Measurements from ENCODE around the gene PTPRG.
"Not testable (repeated sequence)": the region's sequence is repeated elsewhere in the genome, so short reads cannot be mapped to it uniquely, and the experiment has no call there.

The PTPRG gene

GRCh38 chr3:61733876-61734275 is 172.5 kb downstream of the PTPRG start:
- Mint-ChIP-seq H3K27me3 (no peaks in the 10 kb centered on the region), H3K9me3 (peaks cover 3% of the 10 kb centered on the region), H3K36me3 (no peaks in the 10 kb centered on the region), H3K27ac (no peak overlapping the region), H3K4me1 (no peaks in the 10 kb centered on the region), H3K4me3 (no peak overlapping the region)
- ATAC-seq: no peak

- ATAC-seq: no peak
- no peaks in the 10 kb centered on the region for H3K27me3 Mint-ChIP-seq
- H3K4me3 Mint-ChIP-seq: no peak overlapping the region
- H3K4me1 Mint-ChIP-seq: no peaks in the 10 kb centered on the region
- peaks cover 3% of the 10 kb centered on the region for H3K9me3 Mint-ChIP-seq
- no peak overlapping the region for H3K27ac Mint-ChIP-seq
- H3K36me3 Mint-ChIP-seq: no peaks in the 10 kb centered on the region
These were observed 173.6 kb downstream of the PTPRG start for GRCh38 chr3:61734749-61735686.

GRCh38 chr3:61736506-61736905 is 175.1 kb downstream of the PTPRG start:
- Mint-ChIP-seq H3K4me1 (no peaks in the 10 kb centered on the region), H3K4me3 (no peak overlapping the region), H3K9me3 (peaks cover 3% of the 10 kb centered on the region), H3K36me3 (no peaks in the 10 kb centered on the region), H3K27ac (no peak overlapping the region), H3K27me3 (no peaks in the 10 kb centered on the region)
- ATAC-seq: no peak

- Mint-ChIP-seq H3K27ac (no peak overlapping the region), H3K4me1 (no peaks in the 10 kb centered on the region), H3K27me3 (no peaks in the 10 kb centered on the region), H3K36me3 (no peaks in the 10 kb centered on the region), H3K9me3 (peaks cover 3% of the 10 kb centered on the region), H3K4me3 (no peak overlapping the region)
- ATAC-seq: no peak
These were observed 178.3 kb downstream of the PTPRG start for GRCh38 chr3:61739640-61740039.

GRCh38 chr3:61740494-61740893 is 179.1 kb downstream of the PTPRG start:
- peaks cover 3% of the 10 kb centered on the region for H3K9me3 Mint-ChIP-seq
- no peak for ATAC-seq
- H3K4me3 Mint-ChIP-seq: no peak overlapping the region
- H3K27ac Mint-ChIP-seq: no peak overlapping the region
- H3K27me3 Mint-ChIP-seq: no peaks in the 10 kb centered on the region
- H3K36me3 Mint-ChIP-seq: no peaks in the 10 kb centered on the region
- H3K4me1 Mint-ChIP-seq: no peaks in the 10 kb centered on the region

GRCh38 chr3:61741551-61741950 is 180.2 kb downstream of the PTPRG start:
- H3K9me3 Mint-ChIP-seq: peaks cover 3% of the 10 kb centered on the region
- no peak overlapping the region for H3K27ac Mint-ChIP-seq
- no peaks in the 10 kb centered on the region for H3K36me3 Mint-ChIP-seq
- no peaks in the 10 kb centered on the region for H3K27me3 Mint-ChIP-seq
- no peak for ATAC-seq
- H3K4me3 Mint-ChIP-seq: no peak overlapping the region
- H3K4me1 Mint-ChIP-seq: no peaks in the 10 kb centered on the region

GRCh38 chr3:61742006-61742405 is 180.6 kb downstream of the PTPRG start:
- no peak overlapping the region for H3K4me3 Mint-ChIP-seq
- peaks cover 1% of the 10 kb centered on the region for H3K9me3 Mint-ChIP-seq
- H3K27ac Mint-ChIP-seq: no peak overlapping the region
- no peaks in the 10 kb centered on the region for H3K4me1 Mint-ChIP-seq
- no peaks in the 10 kb centered on the region for H3K27me3 Mint-ChIP-seq
- no peaks in the 10 kb centered on the region for H3K36me3 Mint-ChIP-seq
- no peak for ATAC-seq

GRCh38 chr3:61743067-61743466 is 181.7 kb downstream of the PTPRG start:
- no peak for ATAC-seq
- Mint-ChIP-seq H3K4me3 (no peak overlapping the region), H3K4me1 (no peaks in the 10 kb centered on the region), H3K27me3 (no peaks in the 10 kb centered on the region), H3K9me3 (no peaks in the 10 kb centered on the region), H3K27ac (no peak overlapping the region), H3K36me3 (no peaks in the 10 kb centered on the region)

GRCh38 chr3:61743686-61744242 is 182.4 kb downstream of the PTPRG start:
- Mint-ChIP-seq H3K27ac (no peak overlapping the region), H3K9me3 (no peaks in the 10 kb centered on the region), H3K27me3 (no peaks in the 10 kb centered on the region), H3K4me3 (no peak overlapping the region), H3K36me3 (no peaks in the 10 kb centered on the region), H3K4me1 (no peaks in the 10 kb centered on the region)
- no peak for ATAC-seq

GRCh38 chr3:61748288-61748687 is 186.9 kb downstream of the PTPRG start:
- H3K27ac Mint-ChIP-seq: no peak overlapping the region
- no peaks in the 10 kb centered on the region for H3K27me3 Mint-ChIP-seq
- H3K4me3 Mint-ChIP-seq: no peak overlapping the region
- no peaks in the 10 kb centered on the region for H3K4me1 Mint-ChIP-seq
- no peaks in the 10 kb centered on the region for H3K9me3 Mint-ChIP-seq
- H3K36me3 Mint-ChIP-seq: no peaks in the 10 kb centered on the region
- ATAC-seq: no peak

- no peaks in the 10 kb centered on the region for H3K27me3 Mint-ChIP-seq
- no peaks in the 10 kb centered on the region for H3K4me1 Mint-ChIP-seq
- no peak for ATAC-seq
- no peak overlapping the region for H3K27ac Mint-ChIP-seq
- no peak overlapping the region for H3K4me3 Mint-ChIP-seq
- H3K36me3 Mint-ChIP-seq: no peaks in the 10 kb centered on the region
- H3K9me3 Mint-ChIP-seq: no peaks in the 10 kb centered on the region
These were observed 189.4 kb downstream of the PTPRG start for GRCh38 chr3:61750766-61751165.

- H3K4me1 Mint-ChIP-seq: no peaks in the 10 kb centered on the region
- peaks cover 3% of the 10 kb centered on the region for H3K9me3 Mint-ChIP-seq
- H3K4me3 Mint-ChIP-seq: no peak overlapping the region
- H3K36me3 Mint-ChIP-seq: no peaks in the 10 kb centered on the region
- no peak for ATAC-seq
- H3K27me3 Mint-ChIP-seq: no peaks in the 10 kb centered on the region
- no peak overlapping the region for H3K27ac Mint-ChIP-seq
These were observed 197.5 kb downstream of the PTPRG start for GRCh38 chr3:61758839-61759238.

- H3K27ac Mint-ChIP-seq, H3K4me1 Mint-ChIP-seq, H3K27me3 Mint-ChIP-seq, H3K4me3 Mint-ChIP-seq, H3K36me3 Mint-ChIP-seq, ATAC-seq, H3K9me3 Mint-ChIP-seq: not testable (repeated sequence)
These were observed 199.4 kb downstream of the PTPRG start for GRCh38 chr3:61760783-61761182.

GRCh38 chr3:61761694-61762430 is 200.5 kb downstream of the PTPRG start:
- H3K36me3 Mint-ChIP-seq: no peaks in the 10 kb centered on the region

GRCh38 chr3:61765157-61765876 is 203.9 kb downstream of the PTPRG start:
- H3K27me3 Mint-ChIP-seq: no peaks in the 10 kb centered on the region
- no peak overlapping the region for H3K27ac Mint-ChIP-seq
- no peak for ATAC-seq
- no peak overlapping the region for H3K4me3 Mint-ChIP-seq
- peaks cover 3% of the 10 kb centered on the region for H3K9me3 Mint-ChIP-seq
- no peaks in the 10 kb centered on the region for H3K36me3 Mint-ChIP-seq
- no peaks in the 10 kb centered on the region for H3K4me1 Mint-ChIP-seq

More at GRCh38 chr3:61761694-61762430, 200.5 kb downstream of the PTPRG start:
- Mint-ChIP-seq H3K9me3 (peaks cover 3% of the 10 kb centered on the region), H3K4me1 (no peaks in the 10 kb centered on the region), H3K4me3 (no peak overlapping the region), H3K27ac (no peak overlapping the region), H3K27me3 (no peaks in the 10 kb centered on the region)
- ATAC-seq: no peak
